Glutamatergic neuron (in vitro differentiated cells): ENCODE data around the gene PGPEP1. TPM values are rescaled to one million over a fixed set of nuclear protein-coding genes. Genes with fewer than 3 reads are reported as not detected.
A peak's percentile ranks its signal among the peaks of the same experiment; 100 is the strongest.

Experiments used
- DNase-seq: peaks from one replicate; pipeline ENCODE4 v3.0.0; 2022
- H3K27ac Mint-ChIP-seq: one replicate; pipeline ENCODE4 v1.8.0; 2020; ENCODE audit warnings: mild to moderate bottlenecking, mixed read lengths, inconsistent platforms; ENCODE audit not compliant: unreplicated experiment
- H3K27me3 Mint-ChIP-seq: one replicate; pipeline ENCODE4 v1.8.0; 2020; ENCODE audit warnings: mild to moderate bottlenecking, moderate library complexity, mixed read lengths, inconsistent platforms; ENCODE audit not compliant: unreplicated experiment
- H3K36me3 Mint-ChIP-seq: one replicate; pipeline ENCODE4 v1.8.0; 2020; ENCODE audit warnings: mild to moderate bottlenecking, mixed read lengths, inconsistent platforms; ENCODE audit not compliant: unreplicated experiment
- H3K4me1 Mint-ChIP-seq: one replicate; pipeline ENCODE4 v1.8.0; 2020; ENCODE audit warnings: mild to moderate bottlenecking, low read depth, mixed read lengths, inconsistent platforms; ENCODE audit not compliant: unreplicated experiment
- H3K4me3 Mint-ChIP-seq: one replicate; pipeline ENCODE4 v1.8.0; 2020; ENCODE audit warnings: mild to moderate bottlenecking, mixed read lengths, inconsistent platforms; ENCODE audit not compliant: unreplicated experiment
- H3K9me3 Mint-ChIP-seq: one replicate; pipeline ENCODE4 v1.8.0; 2020; ENCODE audit warnings: mild to moderate bottlenecking, moderate library complexity, mixed read lengths, inconsistent platforms; ENCODE audit not compliant: unreplicated experiment
- CTCF ChIP-seq: fragments of 200-600 bp; sonication (generic); IDR thresholded peaks from one replicate; pipeline ENCODE4 v1.5.0; 2021; ENCODE audit not compliant: partially characterized antibody, unreplicated experiment
- total RNA-seq: library from RNA; stranded (reverse); fragmentation: NEBNext Ultra II Directional; extraction: Animal tissue kit (Norgen Biotek cat#: 25700); gene quantifications from one replicate; pipeline ENCODE4 v1.2.1, GENCODE V29; 2021; ENCODE audit not compliant: unreplicated experiment

The PGPEP1 gene
- total RNA-seq, 1 donor from 2014 or later, result 25.6 TPM

- Mint-ChIP-seq H3K4me3 (no peak overlapping the region), H3K4me1 (peaks cover 3% of the 10 kb centered on the region), H3K36me3 (no peaks in the 10 kb centered on the region), H3K27me3 (peaks cover 4% of the 10 kb centered on the region), H3K9me3 (peaks cover 4% of the 10 kb centered on the region), H3K27ac (no peak overlapping the region)
- DNase-seq, result no peak
- TF ChIP-seq CTCF, result no peak
Observed at GRCh38 chr19:18384775-18385174, 44.4 kb downstream of the PGPEP1 start.

GRCh38 chr19:18385359-18385674 lies 44.9 kb downstream of the PGPEP1 start:
- Mint-ChIP-seq H3K36me3 (no peaks in the 10 kb centered on the region), H3K9me3 (no peaks in the 10 kb centered on the region), H3K27ac (no peak overlapping the region), H3K4me3 (no peak overlapping the region), H3K4me1 (peaks cover 3% of the 10 kb centered on the region), H3K27me3 (peaks cover 6% of the 10 kb centered on the region)
- no peak for TF ChIP-seq CTCF
- DNase-seq, result no peak

- no peak within 1 kb of the TSS for H3K27ac Mint-ChIP-seq
Observed at GRCh38 chr19:18385675-18386542, 45.5 kb downstream of the PGPEP1 start, which contains the start of gene GDF15. Gene GDF15, plus strand, starts transcription at chr19:18386158. Its CDS starts 32 bp downstream, at chr19:18386190.

GRCh38 chr19:18386543-18387271 lies 46.3 kb downstream of the PGPEP1 start:
- Mint-ChIP-seq H3K27me3 (peaks cover 7% of the 10 kb centered on the region), H3K27ac (no peak overlapping the region), H3K4me3 (no peak overlapping the region), H3K9me3 (peaks cover 1% of the 10 kb centered on the region), H3K4me1 (peaks cover 3% of the 10 kb centered on the region), H3K36me3 (no peaks in the 10 kb centered on the region)
- TF ChIP-seq CTCF, result no peak
- DNase-seq, result no peak

More at GRCh38 chr19:18385675-18386542, 45.5 kb downstream of the PGPEP1 start, which contains the start of gene GDF15:
- peak; percentile 58 for DNase-seq
- Mint-ChIP-seq H3K36me3 (no peaks in the 10 kb centered on the region), H3K27me3 (peaks cover 7% of the 10 kb centered on the region), H3K4me1 (peaks cover 3% of the 10 kb centered on the region), H3K4me3 (peak within 1 kb of the TSS; percentile 55), H3K9me3 (peaks cover 1% of the 10 kb centered on the region)
- peak; percentile 31 for TF ChIP-seq CTCF
